GM18505 (cell line): ENCODE data around the gene CSRNP3.

Experiments used
- ATAC-seq: cut with Tn5 transposase; IDR thresholded peaks from one replicate; pipeline ENCODE4 v1.9.1; 2021; ENCODE audit not compliant: unreplicated experiment
- POLR2A ChIP-seq: IDR thresholded peaks from 4 replicates; pipeline ENCODE4 v1.6.1; 2011; ENCODE audit warnings: borderline replicate concordance; ENCODE audit not compliant: insufficient read depth, insufficient read length; ENCODE audit errors: extremely low read depth

The CSRNP3 gene

DNA sequence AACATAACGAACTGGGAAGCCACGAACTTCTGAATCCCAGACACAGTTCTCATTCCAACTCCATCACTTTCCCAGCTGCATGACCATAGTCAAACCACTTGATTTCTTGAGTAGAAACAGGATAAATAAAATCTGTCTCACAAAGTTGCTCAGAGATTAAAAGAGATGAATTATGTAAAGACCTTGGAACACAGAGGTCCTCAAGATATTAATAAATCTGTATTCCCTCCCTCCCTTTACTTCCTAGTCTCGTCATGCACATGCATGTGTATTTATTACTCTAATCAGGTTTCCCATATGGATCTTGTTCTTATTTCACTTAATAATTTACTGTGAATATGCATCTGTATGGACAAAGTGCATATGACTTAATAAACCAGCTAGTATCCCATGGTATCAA lies 21.1 kb upstream of the CSRNP3 start:
- ATAC-seq: no peak
- no peak for TF ChIP-seq POLR2A

DNA sequence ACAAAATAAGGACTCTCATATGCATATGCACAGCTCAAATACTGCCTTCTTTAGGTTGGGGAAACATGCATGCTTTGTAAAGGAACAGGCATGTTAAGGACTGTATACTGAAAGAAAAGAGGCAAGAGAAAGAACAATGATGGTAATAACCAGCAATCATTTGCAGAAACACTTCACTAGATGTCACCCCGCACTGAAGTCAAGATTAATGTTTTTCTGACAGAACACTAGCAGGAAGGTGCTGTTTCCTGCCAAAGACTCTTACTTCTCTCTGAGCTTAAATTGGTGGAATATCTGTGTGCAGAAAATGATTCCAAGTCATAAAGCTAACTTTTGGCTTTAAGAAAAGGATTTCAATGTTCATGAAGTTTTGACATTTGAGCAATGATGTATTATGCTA lies 19.3 kb upstream of the CSRNP3 start:
- TF ChIP-seq POLR2A: no peak
- no peak for ATAC-seq

GRCh38 chr2:165452327-165452726 lies 17.2 kb upstream of the CSRNP3 start:
- no peak for ATAC-seq
- TF ChIP-seq POLR2A: no peak

DNA sequence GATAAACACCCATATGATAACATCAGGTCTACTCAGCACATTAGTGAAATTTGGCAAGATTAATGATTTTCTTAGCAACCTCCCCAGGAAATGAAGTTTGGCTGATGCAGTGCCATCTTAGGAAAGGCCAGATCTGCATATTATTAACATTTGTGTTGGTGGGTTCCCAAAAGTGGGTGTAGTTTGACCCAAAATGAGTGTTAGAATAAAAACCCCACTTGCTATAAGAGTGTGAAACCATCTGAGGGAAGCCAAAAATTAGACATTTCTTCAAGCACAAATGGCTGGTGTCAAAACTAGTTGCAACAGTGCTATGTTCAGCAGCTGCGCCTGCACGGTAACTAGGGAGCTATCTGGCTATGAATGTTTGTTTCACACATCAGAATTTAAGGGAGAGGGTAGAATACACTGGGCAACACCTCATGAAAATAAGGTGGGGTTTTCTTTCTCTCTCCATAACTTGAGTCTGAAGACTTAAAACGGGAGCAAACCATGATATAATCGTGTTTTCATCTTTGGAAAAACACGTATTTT lies 15.9 kb upstream of the CSRNP3 start:
- TF ChIP-seq POLR2A: no peak
- ATAC-seq: no peak

DNA sequence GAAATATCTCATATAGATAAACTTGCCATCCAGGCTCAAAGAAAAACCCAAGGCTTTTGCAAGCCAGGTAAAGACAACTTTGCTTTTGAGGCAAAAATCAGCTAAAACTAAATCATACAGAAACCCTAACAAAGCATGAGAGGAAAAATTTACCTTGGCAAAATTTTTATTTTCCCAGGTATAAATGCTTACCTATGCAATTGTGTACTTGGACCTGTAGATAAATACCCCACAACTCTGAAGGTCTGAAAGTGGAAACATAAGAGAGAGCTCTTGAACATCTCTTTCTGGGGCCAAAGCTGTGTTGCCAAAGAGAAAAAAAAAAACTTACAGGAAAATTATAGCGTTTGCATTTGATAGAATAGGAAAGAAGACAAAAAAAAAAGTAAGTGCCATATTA lies 14.6 kb upstream of the CSRNP3 start:
- no peak for TF ChIP-seq POLR2A
- ATAC-seq: no peak

GRCh38 chr2:165456027-165456426 lies 13.5 kb upstream of the CSRNP3 start:
- ATAC-seq: no peak
- TF ChIP-seq POLR2A: no peak

- no peak for TF ChIP-seq POLR2A
- ATAC-seq: no peak
These were observed 7.1 kb upstream of the CSRNP3 start for GRCh38 chr2:165462443-165462842.

DNA sequence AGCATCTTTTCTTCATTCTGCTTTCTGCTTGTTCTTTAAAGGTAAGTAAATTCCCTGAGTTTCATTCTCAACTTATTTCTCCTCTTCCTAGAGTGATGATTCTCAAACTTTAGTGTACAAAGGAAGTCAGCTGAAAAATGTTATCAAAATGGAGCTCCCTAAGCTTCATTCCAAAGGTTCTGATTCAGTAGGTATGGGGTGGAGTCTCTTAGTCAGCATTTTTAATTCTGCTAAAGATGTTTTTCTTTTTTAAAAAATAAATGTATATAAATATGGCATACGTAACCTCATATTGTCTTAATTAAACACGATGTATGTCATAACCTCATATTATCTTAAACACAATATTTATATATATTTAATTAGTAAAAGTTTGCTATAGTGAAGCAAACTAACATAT lies 3.1 kb upstream of the CSRNP3 start:
- ATAC-seq: no peak
- no peak for TF ChIP-seq POLR2A

DNA sequence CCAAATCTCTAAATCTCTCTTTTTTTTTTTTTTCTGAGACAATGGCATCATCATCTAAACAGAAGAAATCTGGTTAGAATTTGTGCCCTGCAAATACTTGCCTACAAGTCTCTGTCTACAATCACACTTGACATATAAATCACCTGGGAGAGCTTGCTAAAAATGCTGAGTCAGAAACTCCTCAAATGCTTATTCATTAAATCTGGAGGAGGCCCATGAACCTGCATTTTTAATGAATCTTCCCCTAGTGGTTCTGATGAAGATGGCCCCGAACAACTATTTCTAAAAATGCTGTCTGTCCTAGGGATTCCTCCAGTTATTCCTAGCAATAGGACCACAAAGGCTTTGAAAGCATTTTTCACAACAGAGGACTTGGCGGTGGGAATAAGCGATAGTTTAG lies 1.6 kb upstream of the CSRNP3 start:
- ATAC-seq: no peak
- TF ChIP-seq POLR2A: no peak

DNA sequence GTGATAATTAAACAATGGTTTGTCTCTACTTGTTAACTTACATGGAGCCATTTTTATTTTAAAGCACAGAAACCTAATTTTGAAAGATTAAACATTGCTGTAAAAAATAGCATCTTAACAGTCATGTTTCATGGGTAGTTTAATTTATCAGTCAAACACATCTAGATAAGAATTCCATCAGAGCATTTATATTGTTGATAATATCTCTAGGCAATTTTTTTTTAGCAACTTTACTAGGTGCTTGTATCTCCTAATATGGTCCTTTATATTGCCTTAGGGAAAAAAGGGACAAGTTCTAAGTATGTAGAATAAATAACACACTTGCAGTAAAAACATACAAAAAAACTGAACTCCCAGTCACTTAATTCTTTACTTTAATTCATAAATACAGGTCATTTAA lies 863 bp downstream of the CSRNP3 start:
- ATAC-seq: no peak
- no peak for TF ChIP-seq POLR2A

DNA sequence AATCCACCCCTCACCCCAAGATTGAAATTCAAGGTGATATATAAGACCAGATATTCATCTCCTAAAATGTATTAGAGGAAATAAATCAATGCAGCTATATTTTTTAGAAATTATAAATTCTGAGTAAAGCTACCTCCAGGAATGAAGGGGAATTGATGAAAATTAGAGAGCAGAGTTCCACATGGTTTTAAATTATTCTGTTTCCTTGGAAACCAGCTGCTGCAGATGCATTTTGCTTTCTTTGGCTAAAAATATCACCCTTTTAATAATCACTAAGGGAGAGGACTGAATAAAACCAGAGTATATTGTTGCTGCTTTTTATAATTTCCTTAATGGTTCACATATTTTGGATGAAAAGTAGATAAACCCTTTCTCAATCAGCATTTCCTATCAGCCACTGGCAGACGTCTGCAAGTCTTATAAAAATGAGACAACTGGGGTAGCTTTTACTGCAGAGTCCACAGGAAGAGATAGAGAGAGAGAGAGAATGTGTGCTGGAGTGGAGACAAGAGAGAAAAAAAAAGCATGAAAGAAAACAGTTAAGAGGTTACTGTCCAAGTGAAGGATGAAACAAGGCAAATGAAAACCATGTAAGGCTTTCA lies 2.0 kb downstream of the CSRNP3 start:
- no peak for ATAC-seq
- TF ChIP-seq POLR2A: no peak

GRCh38 chr2:165472922-165473321 lies 3.4 kb downstream of the CSRNP3 start:
- ATAC-seq: no peak
- no peak for TF ChIP-seq POLR2A

GRCh38 chr2:165474619-165475276 lies 5.2 kb downstream of the CSRNP3 start:
- TF ChIP-seq POLR2A: no peak

DNA sequence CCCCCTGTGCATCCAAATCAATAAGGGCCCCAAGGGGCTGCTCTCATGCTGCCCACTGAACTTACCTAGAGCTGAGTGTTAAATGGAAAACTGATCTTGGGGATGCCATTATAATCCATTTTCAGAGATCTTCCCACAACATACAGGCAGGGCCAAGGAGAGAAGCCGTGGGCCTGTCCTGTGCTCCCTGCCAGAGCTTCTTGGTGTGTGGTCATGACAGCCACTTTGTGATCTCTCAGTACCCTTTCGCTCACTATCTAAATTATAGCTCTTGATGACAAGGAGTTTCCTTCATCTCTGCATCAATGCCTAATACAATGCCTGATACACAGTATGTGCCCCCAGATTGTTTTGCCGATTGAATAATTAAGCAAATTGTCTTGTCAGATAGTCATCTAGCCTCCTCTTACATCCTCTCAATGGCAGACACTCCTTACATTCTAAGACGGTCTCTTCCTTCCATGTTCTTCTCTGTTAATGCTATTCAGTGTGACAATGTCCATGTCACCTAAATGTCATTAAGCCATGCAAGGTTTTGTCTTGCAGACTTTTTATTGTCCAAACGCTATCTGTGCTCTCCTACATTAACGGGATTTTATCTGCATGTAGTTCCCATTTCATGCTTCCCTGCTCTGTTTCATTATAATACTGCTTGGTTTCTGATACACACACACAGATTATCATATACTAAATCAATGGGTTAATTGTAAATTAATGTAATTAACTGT lies 5.9 kb downstream of the CSRNP3 start:
- ATAC-seq: no peak
- no peak for TF ChIP-seq POLR2A

More at GRCh38 chr2:165474619-165475276, 5.2 kb downstream of the CSRNP3 start:
- ATAC-seq: no peak
